K562 (cell line): Measurements from ENCODE around the gene PAQR7. TPM values are rescaled to one million over a fixed set of nuclear protein-coding genes. Genes with fewer than 3 reads are reported as not detected.
A peak's percentile ranks its signal among the peaks of the same experiment; 100 is the strongest.

Source experiments
- BRF2 ChIP-seq: IDR thresholded peaks from 3 replicates; pipeline ENCODE4 v1.6.1; 2011; ENCODE audit warnings: borderline replicate concordance, mild to moderate bottlenecking; ENCODE audit not compliant: insufficient read length, insufficient read depth
- E2F1 ChIP-seq: sonication (generic); formaldehyde crosslinking; IDR thresholded peaks from 2 replicates; pipeline ENCODE4 v1.8.1; 2023; ENCODE audit warnings: mild to moderate bottlenecking, missing genetic modification reagents, moderate library complexity
- GATA2 ChIP-seq: sonication (generic); formaldehyde crosslinking; IDR thresholded peaks from 2 replicates; pipeline ENCODE4 v1.4.0; 2020; ENCODE audit warnings: mild to moderate bottlenecking, missing genetic modification reagents
- IRF9 ChIP-seq: fragments of 450-650 bp; IDR thresholded peaks from 2 replicates; pipeline ENCODE4 v1.6.1; 2016; ENCODE audit warnings: missing biosample characterization, missing genetic modification characterization
- KAT2B ChIP-seq: IDR thresholded peaks from one replicate; pipeline ENCODE4 v1.6.1; 2012; ENCODE audit warnings: low read depth, mild to moderate bottlenecking, control low read depth, inconsistent platforms, low read length, moderate library complexity
- KLF16 ChIP-seq: IDR thresholded peaks from 2 replicates; pipeline ENCODE4 v1.6.1; 2016; ENCODE audit warnings: antibody characterized with exemption
- LCOR ChIP-seq: sonication (generic); formaldehyde crosslinking; IDR thresholded peaks from 2 replicates; pipeline ENCODE4 v1.8.0; 2022; ENCODE audit warnings: mild to moderate bottlenecking, missing genetic modification reagents
- MAX ChIP-seq: sonication (generic); formaldehyde crosslinking; IDR thresholded peaks from 2 replicates; pipeline ENCODE4 v1.9.0; 2022; ENCODE audit warnings: mild to moderate bottlenecking, missing genetic modification reagents
- NR2F6 ChIP-seq: fragments of 450-650 bp; formaldehyde crosslinking; IDR thresholded peaks from 2 replicates; pipeline ENCODE4 v1.4.0; 2020; ENCODE audit warnings: mild to moderate bottlenecking
- PCBP1 ChIP-seq: fragments of 200-400 bp; formaldehyde crosslinking; IDR thresholded peaks from 2 replicates; pipeline ENCODE4 v1.6.1; 2018; ENCODE audit warnings: mild to moderate bottlenecking, low read depth, low read length; ENCODE audit not compliant: poor library complexity, severe bottlenecking
- PHF21A ChIP-seq: fragments of 450-650 bp; IDR thresholded peaks from 2 replicates; pipeline ENCODE4 v1.6.1; 2017; ENCODE audit warnings: low read depth, borderline replicate concordance
- PHF8 ChIP-seq: fragments of 200-600 bp; sonication (generic); IDR thresholded peaks from 2 replicates; pipeline ENCODE4 v1.6.1; 2012; ENCODE audit warnings: mixed run types, mild to moderate bottlenecking, inconsistent platforms, low read length, moderate library complexity, borderline replicate concordance
- TEAD4 ChIP-seq, 2 experiments: sonication (generic) in 1 of 2; formaldehyde crosslinking in 1 of 2; IDR thresholded peaks; 2 replicates each; pipeline versions ENCODE4 v1.6.1 to v1.8.0; 2012 to 2022; ENCODE audit warnings: borderline replicate concordance in 1 of 2, inconsistent platforms in 1 of 2, low read length in 1 of 2, mild to moderate bottlenecking in 1 of 2, missing genetic modification reagents in 1 of 2
- XRCC5 ChIP-seq: fragments of 200-400 bp; formaldehyde crosslinking; IDR thresholded peaks from 2 replicates; pipeline ENCODE4 v1.6.1; 2017; ENCODE audit warnings: low read depth, mild to moderate bottlenecking, low read length
- ZBTB7A ChIP-seq: IDR thresholded peaks from 2 replicates; pipeline ENCODE4 v1.6.1; 2011; ENCODE audit warnings: low read depth, mild to moderate bottlenecking, low read length, moderate library complexity, borderline replicate concordance; ENCODE audit not compliant: control insufficient read depth
- ZNF76 ChIP-seq: fragments of 250-450 bp; sonication (Bioruptor Pico); IDR thresholded peaks from 2 replicates; pipeline ENCODE4 v1.4.0; 2020; ENCODE audit warnings: mild to moderate bottlenecking, moderate library complexity, borderline replicate concordance
- polyA plus RNA-seq, 8 experiments: library from polyadenylated mRNA; depleted of rRNA in 4 of 8; stranded (reverse) in 5 of 8; unstranded in 3 of 8; fragments of >200 nt; fragmentation: Nextera tagmentation in 2 of 8; fragmentation: Illumina TruSeq in 1 of 8; extraction: Ambion mirVana in 2 of 8; extraction: Trizol in 1 of 8; gene quantifications; 2 replicates each; pipeline versions ENCODE4 v1.2.1 to v1.2.3, GENCODE V29; 2011 to 2014; ENCODE audit warnings: inconsistent platforms in 1 of 8, missing spikeins in 1 of 8
- total RNA-seq, 7 experiments: library from RNA; depleted of rRNA in 6 of 7; stranded (reverse); fragments of >200 nt in 6 of 7; fragmentation: Illumina TruSeq in 2 of 7; extraction: Trizol in 2 of 7; gene quantifications; 2 replicates each; pipeline versions ENCODE4 v1.2.1 to v1.2.3, GENCODE V29; 2011 to 2021; ENCODE audit warnings: low replicate concordance in 1 of 7
- TF ChIP-seq, protein P1 (sequence below): fragments of 450-650 bp; formaldehyde crosslinking; IDR thresholded peaks from 2 replicates; pipeline ENCODE4 v1.4.0; 2022; ENCODE audit warnings: missing genetic modification characterization
- TF ChIP-seq, protein P2 (sequence below): sonication (generic); formaldehyde crosslinking; IDR thresholded peaks from 2 replicates; pipeline ENCODE4 v1.8.1; 2023; ENCODE audit warnings: mild to moderate bottlenecking, missing genetic modification reagents

Gene PAQR7
- total and polyA plus RNA-seq, 9 of the 15 experiments (the other 6 are each of a cell fraction or from before 2014, with no cell fraction given), result 1.1 to 5.2 (median 2.6) TPM

GRCh38 chr1:25875154-25875855 lies at the start of gene PAQR7 (continued):
- TF ChIP-seq E2F1 (CRISPR knock-in tag), result 0 out of 2 replicates have a peak, but pooled peaks have one; percentile 67
- TF ChIP-seq ZBTB7A, result peak; percentile 17; the same call in 1 of the 2 replicates
- TF ChIP-seq NR2F6 (CRISPR knock-in tag), result no peak
- TF ChIP-seq, protein P1, sequence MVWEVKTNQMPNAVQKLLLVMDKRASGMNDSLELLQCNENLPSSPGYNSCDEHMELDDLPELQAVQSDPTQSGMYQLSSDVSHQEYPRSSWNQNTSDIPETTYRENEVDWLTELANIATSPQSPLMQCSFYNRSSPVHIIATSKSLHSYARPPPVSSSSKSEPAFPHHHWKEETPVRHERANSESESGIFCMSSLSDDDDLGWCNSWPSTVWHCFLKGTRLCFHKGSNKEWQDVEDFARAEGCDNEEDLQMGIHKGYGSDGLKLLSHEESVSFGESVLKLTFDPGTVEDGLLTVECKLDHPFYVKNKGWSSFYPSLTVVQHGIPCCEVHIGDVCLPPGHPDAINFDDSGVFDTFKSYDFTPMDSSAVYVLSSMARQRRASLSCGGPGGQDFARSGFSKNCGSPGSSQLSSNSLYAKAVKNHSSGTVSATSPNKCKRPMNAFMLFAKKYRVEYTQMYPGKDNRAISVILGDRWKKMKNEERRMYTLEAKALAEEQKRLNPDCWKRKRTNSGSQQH (CRISPR knock-in tag), result no peak
- TF ChIP-seq PHF8, result peak; percentile 70; the same call in 1 of the 2 replicates
- TF ChIP-seq XRCC5, result no peak
- no peak for TF ChIP-seq KAT2B
- TF ChIP-seq KLF16, result no peak
- TF ChIP-seq GATA2 (CRISPR knock-in tag), result no peak
- TF ChIP-seq TEAD4 (IDR thresholded peaks at IDR 0.05; ENCODE audit: low read length), result no peak
- TF ChIP-seq TEAD4 (CRISPR knock-in tag; IDR thresholded peaks at IDR 0.05; ENCODE audit: borderline replicate concordance), result peak; percentile 95; the same call in 1 of the 2 replicates
- TF ChIP-seq IRF9 (tag), result 0 out of 2 replicates have a peak, but pooled peaks have one; percentile 8
- TF ChIP-seq PHF21A, result no peak
- TF ChIP-seq PCBP1, result peak; percentile 48
- 0 out of 2 replicates have a peak, but pooled peaks have one; percentile 62 for TF ChIP-seq ZNF76 (CRISPR knock-in tag)
- peak; percentile 98 for TF ChIP-seq MAX
- TF ChIP-seq BRF2, result no peak
- no peak; the same call in 1 of the 2 replicates for TF ChIP-seq LCOR (CRISPR knock-in tag)
- TF ChIP-seq, protein P2, sequence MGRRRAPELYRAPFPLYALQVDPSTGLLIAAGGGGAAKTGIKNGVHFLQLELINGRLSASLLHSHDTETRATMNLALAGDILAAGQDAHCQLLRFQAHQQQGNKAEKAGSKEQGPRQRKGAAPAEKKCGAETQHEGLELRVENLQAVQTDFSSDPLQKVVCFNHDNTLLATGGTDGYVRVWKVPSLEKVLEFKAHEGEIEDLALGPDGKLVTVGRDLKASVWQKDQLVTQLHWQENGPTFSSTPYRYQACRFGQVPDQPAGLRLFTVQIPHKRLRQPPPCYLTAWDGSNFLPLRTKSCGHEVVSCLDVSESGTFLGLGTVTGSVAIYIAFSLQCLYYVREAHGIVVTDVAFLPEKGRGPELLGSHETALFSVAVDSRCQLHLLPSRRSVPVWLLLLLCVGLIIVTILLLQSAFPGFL (CRISPR knock-in tag), result no peak
